NCI-H748 treated with DMSO at 0.1 percent for 48 hours (cell line): Measurements from ENCODE around the gene MAP3K4.

Source experiments
- DNase-seq: peaks from one replicate; lab custom pipeline; 2025; lab: John Stamatoyannopoulos, UW

The MAP3K4 gene

GRCh38 chr6:161000632-161001031 lies 9.1 kb downstream of the MAP3K4 start:
- no peak for DNase-seq

DNA sequence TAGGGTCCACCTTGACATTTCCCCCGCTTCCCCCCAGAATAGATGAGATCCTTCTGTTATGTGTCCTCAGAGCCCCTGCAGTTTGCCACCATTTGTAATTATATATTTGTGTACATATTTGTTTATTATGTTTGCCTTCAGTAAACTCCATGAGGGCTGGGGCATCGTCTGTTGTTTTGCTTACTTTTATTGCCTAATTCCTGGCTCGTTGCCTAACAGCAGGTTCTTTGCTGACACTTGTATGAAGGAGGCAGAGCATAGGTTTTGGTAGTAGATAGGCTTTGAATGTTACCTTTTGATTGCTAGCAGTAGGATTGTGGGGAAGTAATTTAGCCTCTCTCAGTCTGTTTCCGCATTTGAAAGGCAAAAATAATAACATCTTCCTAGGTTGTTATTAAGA lies 9.9 kb downstream of the MAP3K4 start:
- peak; percentile 67 for DNase-seq

DNA sequence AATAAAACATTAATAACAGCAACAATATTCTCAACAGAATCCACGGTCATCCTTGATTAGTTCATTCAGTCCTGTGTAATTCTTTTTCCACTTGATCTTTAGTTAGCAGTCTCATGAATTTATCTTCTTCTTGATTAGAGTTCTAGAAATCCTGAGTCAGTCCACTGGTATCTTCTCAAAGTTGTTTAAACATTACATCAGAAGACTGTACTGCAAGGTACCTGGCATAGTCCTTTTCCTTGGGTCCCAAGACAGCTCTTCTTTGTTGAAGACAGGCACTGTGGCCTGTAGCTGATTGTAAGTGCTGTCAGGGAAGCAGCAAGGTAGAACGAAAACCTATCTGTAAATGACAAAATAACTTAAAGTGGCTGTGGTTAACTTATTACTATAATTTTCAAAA lies 11.8 kb downstream of the MAP3K4 start:
- DNase-seq, result no peak

DNA sequence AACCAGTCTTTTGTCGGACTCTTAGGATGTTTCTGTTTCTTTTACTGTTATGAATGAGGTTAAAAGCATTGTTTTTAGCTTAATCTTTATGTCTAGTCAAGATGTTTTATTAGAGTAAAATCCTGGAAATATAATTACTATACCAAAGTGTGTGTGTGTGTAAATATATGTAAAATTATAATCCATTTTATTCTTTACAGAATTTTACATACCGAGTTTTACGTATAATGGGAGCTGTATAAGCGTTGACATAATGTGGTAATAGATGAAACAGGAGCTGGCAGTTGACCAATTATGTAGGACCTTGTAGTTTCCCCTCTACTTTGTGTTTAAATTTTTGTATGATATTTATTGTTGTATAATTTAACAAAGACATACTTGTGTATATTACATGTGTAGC lies 16.7 kb downstream of the MAP3K4 start:
- no peak for DNase-seq

- no peak for DNase-seq
These were observed 18.4 kb downstream of the MAP3K4 start for GRCh38 chr6:161009991-161010390.

DNA sequence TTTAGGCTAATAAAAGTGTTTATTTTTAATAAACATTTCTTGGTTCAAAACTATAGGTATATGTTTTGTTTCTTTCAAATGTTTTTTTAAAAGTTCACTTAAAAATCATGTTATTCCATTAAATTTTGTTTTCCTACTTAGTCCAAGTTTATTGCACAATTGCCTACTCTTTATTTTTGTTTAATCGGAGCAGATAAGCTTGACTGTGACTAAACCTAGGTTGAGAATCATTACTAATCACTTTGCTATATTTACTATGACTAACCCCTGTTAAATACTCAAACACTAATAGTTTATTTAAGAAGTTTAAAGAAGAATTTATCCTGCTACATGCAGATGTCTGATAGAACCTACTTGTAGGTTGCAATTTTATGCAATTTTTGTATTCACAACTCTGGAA lies 18.8 kb downstream of the MAP3K4 start:
- no peak for DNase-seq

GRCh38 chr6:161011492-161012480 lies 20.2 kb downstream of the MAP3K4 start:
- no peak for DNase-seq

GRCh38 chr6:161013695-161014094 lies 22.1 kb downstream of the MAP3K4 start:
- no peak for DNase-seq

DNA sequence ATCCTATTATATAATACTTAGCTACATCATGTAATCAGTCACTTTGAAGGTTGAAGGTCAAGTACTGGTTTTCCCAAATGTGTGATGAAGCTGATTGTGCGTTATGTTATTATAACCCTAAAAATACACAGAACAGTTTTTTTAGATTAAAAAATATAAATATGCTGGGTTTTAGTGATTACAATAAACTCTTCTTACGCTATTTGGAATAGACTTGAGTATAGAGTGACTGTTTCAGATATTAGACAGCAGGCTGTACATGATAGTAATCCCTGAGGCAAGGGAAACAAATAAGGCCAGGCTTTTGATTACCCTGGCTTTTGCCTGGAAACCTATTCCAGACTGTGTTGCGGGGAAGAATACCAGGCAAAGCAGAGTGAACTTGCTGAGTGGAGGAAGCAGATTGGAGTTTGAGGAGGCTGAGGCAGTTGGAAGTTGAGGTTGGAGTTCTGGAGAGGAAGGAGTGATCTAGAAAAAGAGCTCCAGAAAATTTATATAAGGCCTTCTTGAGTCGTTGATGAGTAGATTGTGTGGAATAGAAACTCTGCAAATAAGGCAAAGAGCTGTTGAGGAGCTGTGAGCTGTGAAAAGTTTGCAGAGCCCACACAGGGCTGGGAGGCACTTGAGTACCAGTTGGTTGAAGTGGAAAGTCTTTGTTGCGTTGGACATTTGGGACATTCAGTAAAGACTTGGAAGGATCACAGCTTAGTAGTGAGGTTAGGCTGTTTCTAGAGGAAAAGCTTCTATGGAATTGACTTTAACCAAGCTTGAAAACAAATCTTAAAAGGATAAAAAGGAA lies 26.4 kb downstream of the MAP3K4 start:
- no peak for DNase-seq

- DNase-seq, result no peak
These were observed 27.8 kb downstream of the MAP3K4 start for GRCh38 chr6:161019324-161019839.

GRCh38 chr6:161021543-161021942 lies 30.0 kb downstream of the MAP3K4 start:
- DNase-seq, result no peak

DNA sequence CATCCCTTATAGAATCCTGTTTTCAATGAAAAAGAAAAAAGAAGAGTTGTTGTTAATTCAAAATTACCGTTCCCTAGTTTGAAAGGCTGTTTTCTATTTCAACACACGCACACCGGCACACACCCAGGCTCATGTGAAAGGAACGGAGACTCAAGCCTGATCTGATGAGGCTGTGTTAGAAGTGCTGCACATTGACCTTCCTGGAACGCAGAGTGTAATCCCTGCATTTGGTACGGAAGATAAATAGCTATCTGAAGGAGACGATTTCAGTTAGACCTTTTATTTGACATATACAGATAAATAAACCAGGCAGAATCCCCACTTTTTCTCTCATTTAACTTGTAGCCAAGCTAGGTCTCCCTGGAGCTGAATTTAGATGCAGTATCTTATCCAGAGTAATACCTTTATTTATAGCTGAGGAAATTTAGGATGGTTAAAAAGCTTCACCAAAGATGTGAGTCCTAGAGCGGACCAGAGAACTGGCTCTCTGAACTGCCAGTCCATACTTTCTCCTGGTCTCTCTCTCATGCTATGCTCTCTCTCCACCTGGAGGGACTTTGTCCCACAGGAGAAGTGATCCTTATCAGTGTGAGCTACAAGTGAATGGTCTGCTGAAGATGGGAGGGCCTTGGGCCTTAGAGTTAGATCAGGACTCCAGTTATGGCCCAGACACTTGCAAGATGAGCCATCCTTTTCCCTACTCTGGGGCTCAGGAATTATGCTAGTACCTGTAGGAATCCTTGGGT lies 30.6 kb downstream of the MAP3K4 start:
- no peak for DNase-seq

DNA sequence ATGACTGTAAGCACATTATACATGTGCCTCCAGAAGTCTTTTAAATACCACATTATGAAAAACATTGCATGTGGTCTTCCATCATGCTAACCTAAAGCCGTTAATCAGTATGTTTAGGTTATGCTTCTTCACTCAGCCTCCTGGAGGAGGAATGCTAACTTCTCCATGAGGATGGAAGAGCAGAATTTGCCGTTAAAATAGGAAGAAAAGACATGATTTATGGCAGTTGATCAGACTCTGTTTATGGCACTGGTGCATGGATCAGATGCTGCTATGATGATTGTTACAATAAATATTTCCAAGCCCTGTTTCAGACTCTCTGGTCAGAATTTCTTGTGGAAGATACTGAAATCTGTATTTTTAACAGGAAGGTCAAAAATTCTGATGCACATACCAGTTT lies 31.7 kb downstream of the MAP3K4 start:
- DNase-seq, result no peak

DNA sequence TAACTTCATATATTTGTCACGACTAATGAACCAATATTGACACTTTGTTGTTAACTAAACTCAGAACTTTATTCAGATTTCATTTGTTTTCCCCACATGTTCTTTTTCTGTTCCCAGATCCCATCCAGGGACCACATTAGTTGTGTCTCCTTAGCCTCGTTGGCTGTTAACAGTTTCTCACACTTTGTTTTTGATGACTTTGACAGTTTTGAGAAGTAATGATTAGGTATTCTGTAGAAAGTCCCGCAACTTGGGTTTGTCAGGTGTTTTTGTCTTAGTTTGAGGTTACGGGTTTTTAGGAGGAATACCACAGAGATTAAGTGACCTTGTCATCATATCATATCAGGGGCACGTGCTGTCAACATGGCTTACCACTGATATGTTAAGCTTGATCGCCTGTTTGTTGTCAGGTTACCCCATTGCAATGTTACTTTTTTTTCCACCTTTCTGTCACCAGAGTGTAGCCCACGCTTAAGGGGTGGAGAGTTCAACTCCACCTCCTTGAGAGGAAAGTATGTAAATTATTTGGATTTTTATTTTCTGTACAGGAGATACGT lies 32.9 kb downstream of the MAP3K4 start:
- DNase-seq, result no peak

DNA sequence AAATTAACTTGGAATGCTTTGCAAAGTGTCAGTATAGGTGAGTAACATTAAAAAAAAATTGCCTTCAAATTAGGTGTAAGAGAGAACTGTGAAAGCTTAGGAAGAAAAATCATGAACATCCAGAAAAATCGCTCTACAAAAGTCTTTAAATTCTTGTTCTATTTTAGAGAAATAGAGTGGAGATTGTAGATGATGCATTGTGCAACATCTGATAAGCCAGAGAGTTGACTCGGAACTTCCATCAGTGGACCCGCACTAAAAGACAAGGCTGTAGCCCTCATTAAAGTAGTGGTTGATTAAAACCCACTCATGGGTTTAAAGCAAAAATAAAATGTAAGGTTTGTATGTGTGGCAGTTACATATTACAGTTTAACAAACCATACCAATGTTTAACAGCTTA lies 35.8 kb downstream of the MAP3K4 start:
- no peak for DNase-seq

DNA sequence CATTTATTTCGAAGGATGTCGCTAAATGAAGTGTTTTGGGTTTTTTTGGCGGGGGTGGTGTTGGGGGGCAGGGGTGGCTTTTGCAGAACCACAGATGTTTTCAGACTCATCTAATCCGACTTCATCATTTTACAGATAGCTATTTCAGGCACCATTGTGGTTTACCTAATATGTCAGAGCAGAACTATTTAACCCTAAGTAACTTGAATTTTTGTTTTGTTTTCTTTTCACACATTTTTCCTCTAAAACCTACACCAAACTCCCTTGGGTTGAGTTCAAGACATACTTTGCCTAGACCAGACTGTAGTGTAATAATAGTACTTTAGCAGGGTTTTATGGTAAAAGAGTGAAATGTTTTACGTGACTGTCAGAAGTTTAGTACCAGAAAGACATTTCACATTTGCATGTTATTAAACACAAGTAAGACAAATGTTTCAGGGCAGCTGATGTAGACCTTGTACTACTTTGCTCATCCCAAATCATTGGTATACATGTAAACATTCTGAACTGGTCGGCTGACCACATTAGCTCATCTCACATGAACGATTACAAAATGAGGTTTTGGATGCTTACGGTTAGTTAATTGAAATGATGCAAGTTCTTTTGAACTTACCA lies 37.7 kb downstream of the MAP3K4 start:
- DNase-seq, result no peak

DNA sequence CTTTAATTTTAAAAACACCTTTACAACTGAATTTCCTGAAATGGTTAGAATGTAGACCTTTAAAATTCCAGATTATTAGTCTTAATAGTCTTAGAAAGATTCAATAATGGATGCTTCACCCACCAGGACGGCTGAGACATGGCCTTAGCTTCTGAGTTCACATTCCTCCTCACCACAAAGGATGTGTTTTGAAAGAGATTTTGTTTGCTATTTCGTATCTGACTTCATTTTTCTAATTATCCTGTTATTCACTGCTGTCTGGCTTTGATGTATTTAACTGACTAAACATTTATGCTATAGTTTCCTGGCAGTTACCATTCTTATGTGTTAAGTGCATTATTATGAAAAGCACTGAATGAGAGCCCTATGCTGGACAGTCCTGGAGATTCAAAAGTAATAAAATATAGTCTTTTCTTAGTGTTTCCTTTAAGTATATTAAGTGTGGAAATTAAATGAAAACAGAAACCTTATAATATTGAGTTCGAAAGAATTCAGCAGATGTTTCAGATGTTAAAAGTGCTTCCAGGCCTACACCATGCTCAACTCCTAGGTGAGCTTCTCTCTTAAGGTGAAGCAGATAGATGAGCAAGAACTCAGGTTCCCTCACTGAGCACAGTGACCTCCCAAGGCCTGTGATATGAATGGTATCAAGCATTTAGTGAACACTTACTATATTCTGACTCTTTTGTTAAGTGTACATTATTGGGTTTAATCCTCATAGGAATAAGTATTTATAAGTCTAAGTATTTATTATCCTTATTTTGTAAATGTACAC lies 40.3 kb downstream of the MAP3K4 start:
- DNase-seq, result no peak

- DNase-seq, result no peak
These were observed 42.1 kb downstream of the MAP3K4 start for GRCh38 chr6:161033667-161034066.

DNA sequence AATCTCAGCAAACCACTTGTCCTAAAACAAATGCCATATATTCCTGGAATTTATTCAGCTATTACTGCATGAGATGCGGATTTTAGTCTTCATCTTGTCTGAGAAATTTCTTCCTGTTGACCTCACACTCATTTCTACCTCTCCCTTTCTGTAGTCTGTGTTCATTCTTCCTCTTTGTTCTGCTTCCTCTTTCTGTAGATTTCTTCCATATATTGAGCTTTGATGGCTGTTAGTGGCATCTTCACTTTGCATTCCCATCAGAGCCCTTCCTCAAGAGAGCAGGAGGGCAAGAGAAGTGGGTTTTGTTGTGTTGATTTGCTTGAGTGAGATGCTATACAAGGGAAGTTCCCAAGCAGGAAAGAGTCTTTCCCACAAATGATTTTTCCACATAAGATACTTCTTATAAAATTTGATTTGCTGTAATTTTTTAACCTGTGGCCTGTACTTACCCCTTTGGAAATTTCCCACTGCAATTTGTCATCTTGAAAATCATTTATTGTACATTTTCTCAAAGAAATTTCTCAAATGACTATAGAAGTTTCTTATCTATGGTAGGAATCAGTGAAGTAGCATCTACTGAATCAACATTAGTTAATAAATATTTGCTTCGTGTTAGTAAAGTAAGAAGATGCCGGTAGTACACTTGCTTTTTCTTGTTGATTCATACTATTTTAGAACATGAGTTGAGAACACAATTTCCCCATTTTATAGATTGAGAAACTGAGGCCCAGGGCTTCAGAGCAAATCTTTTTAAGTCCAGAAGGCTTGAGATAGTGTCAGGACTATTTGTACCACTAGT lies 43.8 kb downstream of the MAP3K4 start:
- no peak for DNase-seq

GRCh38 chr6:161035981-161036263 lies 44.4 kb downstream of the MAP3K4 start:
- DNase-seq, result no peak
